Measurements from ENCODE around the gene ZNF487.
"Not testable (repeated sequence)": the region's sequence is repeated elsewhere in the genome, so short reads cannot be mapped to it uniquely, and the experiment has no call there.

The ZNF487 gene

DNA sequence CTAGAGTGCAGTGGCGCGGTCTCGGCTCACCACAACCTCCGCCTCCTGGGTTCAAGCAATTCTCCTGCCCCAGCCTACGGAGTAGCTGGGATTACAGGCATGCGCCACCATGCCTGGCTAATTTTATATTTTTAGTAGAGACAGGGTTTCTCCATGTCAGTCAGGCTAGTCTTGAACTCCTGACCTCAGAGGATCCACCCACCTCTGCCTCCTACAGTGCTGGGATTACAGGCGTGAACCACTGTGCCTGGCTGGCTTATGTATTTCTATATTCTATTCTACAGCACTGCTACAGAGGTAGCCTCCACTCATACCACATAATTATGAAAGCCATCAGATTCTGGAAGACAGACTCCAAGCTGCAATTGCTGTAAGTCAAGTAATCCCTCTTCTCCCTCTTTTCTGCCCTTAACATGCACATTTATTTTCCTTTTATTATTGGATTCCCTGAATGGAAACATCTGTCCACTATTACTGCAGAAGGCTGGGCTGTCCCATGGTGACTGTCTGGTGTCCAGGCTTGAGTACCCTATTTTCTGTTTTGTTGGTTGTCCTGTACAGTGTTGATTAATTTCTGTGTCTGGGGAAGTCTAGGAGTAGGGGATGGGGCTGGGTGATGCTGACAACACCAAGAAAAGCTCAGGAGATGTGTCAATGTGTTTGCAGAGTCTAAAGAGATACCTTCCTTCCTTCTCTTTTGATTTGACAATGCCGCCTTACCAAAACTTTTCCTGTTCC is 5.8 kb upstream of the ZNF487 start:
- no peak overlapping the region for H3K4me3 ChIP-seq (ENCODE audit: low read depth in 1 of 2, low read length in 1 of 2)
- no peaks in the 10 kb centered on the region for H3K27me3 ChIP-seq
- no peaks in the 10 kb centered on the region for H3K9me3 ChIP-seq
- peaks cover 45 to 46% of the 10 kb centered on the region in 2 experiments for H3K4me1 ChIP-seq (ENCODE audit: control insufficient read depth in 1 of 2, insufficient read depth in 1 of 2, low read depth in 1 of 2, low read length in 1 of 2)
- TF ChIP-seq, protein P1, sequence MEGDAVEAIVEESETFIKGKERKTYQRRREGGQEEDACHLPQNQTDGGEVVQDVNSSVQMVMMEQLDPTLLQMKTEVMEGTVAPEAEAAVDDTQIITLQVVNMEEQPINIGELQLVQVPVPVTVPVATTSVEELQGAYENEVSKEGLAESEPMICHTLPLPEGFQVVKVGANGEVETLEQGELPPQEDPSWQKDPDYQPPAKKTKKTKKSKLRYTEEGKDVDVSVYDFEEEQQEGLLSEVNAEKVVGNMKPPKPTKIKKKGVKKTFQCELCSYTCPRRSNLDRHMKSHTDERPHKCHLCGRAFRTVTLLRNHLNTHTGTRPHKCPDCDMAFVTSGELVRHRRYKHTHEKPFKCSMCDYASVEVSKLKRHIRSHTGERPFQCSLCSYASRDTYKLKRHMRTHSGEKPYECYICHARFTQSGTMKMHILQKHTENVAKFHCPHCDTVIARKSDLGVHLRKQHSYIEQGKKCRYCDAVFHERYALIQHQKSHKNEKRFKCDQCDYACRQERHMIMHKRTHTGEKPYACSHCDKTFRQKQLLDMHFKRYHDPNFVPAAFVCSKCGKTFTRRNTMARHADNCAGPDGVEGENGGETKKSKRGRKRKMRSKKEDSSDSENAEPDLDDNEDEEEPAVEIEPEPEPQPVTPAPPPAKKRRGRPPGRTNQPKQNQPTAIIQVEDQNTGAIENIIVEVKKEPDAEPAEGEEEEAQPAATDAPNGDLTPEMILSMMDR (IDR thresholded peaks at IDR 0.05): no peak
- H3K27ac ChIP-seq: peak overlapping the region; percentile 81
- H3K36me3 ChIP-seq: no peaks in the 10 kb centered on the region

- H3K4me3 ChIP-seq (ENCODE audit: low read depth in 1 of 2, low read length in 1 of 2): peak overlapping the region; percentile 92 to 93
- no peaks in the 10 kb centered on the region for H3K27me3 ChIP-seq
- TF ChIP-seq, protein P1 (IDR thresholded peaks at IDR 0.05): no peak
- peak overlapping the region; percentile 98 for H3K27ac ChIP-seq
- H3K4me1 ChIP-seq (ENCODE audit: control insufficient read depth in 1 of 2, insufficient read depth in 1 of 2, low read depth in 1 of 2, low read length in 1 of 2): peaks cover 46 to 62% of the 10 kb centered on the region in 2 experiments
- H3K9me3 ChIP-seq: no peaks in the 10 kb centered on the region
- H3K36me3 ChIP-seq: no peaks in the 10 kb centered on the region
These were observed 395 bp downstream of the ZNF487 start for GRCh38 chr10:43437141-43437870.

DNA sequence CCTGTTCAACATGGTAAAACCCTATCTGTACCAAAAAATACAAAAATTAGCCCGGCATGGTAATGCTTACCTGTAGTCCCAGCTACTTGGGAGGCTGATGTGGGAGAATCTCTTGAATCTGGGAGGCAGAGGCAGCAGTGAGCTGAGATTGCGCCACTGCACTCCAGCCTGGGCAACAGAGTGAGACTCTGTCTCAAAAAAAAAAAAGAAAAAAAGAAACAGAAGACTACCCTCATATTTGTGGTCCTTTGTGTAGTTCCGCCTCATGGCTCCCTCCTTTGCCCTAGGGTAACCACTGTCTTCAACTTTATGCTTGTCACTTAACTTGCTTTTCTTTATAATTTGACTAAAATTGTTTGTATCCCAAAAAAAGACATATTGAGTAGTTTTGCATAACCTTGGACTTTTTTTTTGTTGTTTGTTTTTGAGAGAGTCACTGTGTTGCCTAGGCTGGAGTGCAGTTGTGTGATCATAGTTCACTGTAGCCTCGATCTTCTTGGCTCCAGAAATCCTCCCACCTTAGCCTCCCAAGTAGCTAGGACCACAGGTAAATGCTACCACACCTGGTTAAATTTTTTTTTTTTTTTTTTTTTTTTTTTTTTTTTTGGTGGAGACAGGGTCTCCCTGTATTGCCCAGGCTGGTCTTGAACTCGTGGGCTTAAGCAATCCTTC is 3.7 kb downstream of the ZNF487 start:
- TF ChIP-seq, protein P1 (IDR thresholded peaks at IDR 0.05): no peak
- no peaks in the 10 kb centered on the region for H3K9me3 ChIP-seq
- no peak overlapping the region for H3K4me3 ChIP-seq (ENCODE audit: low read depth in 1 of 2, low read length in 1 of 2)
- H3K36me3 ChIP-seq: no peaks in the 10 kb centered on the region
- H3K4me1 ChIP-seq (ENCODE audit: control insufficient read depth in 1 of 2, insufficient read depth in 1 of 2, low read depth in 1 of 2, low read length in 1 of 2): peaks cover 30 to 42% of the 10 kb centered on the region in 2 experiments
- H3K27me3 ChIP-seq: no peaks in the 10 kb centered on the region
- peak overlapping the region; percentile 98 for H3K27ac ChIP-seq

GRCh38 chr10:43444323-43444722 is 7.4 kb downstream of the ZNF487 start:
- TF ChIP-seq, protein P1 (IDR thresholded peaks at IDR 0.05): no peak
- no peaks in the 10 kb centered on the region for H3K9me3 ChIP-seq
- no peak overlapping the region for H3K4me3 ChIP-seq (ENCODE audit: low read depth in 1 of 2, low read length in 1 of 2)
- no peaks in the 10 kb centered on the region for H3K36me3 ChIP-seq
- H3K4me1 ChIP-seq (ENCODE audit: control insufficient read depth in 1 of 2, insufficient read depth in 1 of 2, low read depth in 1 of 2, low read length in 1 of 2): peaks cover 13 to 20% of the 10 kb centered on the region in 2 experiments
- no peak overlapping the region for H3K27ac ChIP-seq
- no peaks in the 10 kb centered on the region for H3K27me3 ChIP-seq

DNA sequence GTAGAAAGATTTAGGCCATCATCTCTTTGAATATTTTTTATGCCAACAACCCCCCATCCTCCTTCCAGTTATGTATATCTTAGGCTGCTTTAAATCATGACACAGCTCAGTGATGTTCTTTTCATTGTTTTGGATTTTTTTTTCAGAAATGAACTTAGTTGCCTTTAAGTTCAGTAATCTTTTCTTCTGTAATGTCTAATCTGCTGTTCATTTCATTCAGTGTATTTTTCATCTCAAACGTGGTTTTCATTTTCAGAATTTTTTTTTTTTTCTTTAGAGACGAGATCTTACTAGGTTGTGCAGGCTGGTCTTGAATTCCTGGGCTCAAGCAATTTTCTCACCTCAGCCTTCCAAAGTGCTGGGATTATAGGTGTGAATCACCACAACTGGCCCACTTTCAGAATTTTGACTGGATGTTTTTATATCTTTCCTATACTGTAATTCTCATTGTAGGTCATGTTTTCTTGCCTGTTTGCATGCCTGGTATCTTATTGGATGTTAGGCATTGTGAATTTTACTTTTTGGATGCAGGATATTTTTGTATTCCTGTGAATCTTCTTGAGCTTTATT is 8.1 kb downstream of the ZNF487 start:
- no peaks in the 10 kb centered on the region for H3K36me3 ChIP-seq
- H3K4me3 ChIP-seq (ENCODE audit: low read depth in 1 of 2, low read length in 1 of 2): no peak overlapping the region
- peaks cover 6 to 14% of the 10 kb centered on the region in 2 experiments for H3K4me1 ChIP-seq (ENCODE audit: control insufficient read depth in 1 of 2, insufficient read depth in 1 of 2, low read depth in 1 of 2, low read length in 1 of 2)
- H3K9me3 ChIP-seq: no peaks in the 10 kb centered on the region
- TF ChIP-seq, protein P1 (IDR thresholded peaks at IDR 0.05): no peak
- H3K27me3 ChIP-seq: no peaks in the 10 kb centered on the region
- H3K27ac ChIP-seq: no peak overlapping the region

DNA sequence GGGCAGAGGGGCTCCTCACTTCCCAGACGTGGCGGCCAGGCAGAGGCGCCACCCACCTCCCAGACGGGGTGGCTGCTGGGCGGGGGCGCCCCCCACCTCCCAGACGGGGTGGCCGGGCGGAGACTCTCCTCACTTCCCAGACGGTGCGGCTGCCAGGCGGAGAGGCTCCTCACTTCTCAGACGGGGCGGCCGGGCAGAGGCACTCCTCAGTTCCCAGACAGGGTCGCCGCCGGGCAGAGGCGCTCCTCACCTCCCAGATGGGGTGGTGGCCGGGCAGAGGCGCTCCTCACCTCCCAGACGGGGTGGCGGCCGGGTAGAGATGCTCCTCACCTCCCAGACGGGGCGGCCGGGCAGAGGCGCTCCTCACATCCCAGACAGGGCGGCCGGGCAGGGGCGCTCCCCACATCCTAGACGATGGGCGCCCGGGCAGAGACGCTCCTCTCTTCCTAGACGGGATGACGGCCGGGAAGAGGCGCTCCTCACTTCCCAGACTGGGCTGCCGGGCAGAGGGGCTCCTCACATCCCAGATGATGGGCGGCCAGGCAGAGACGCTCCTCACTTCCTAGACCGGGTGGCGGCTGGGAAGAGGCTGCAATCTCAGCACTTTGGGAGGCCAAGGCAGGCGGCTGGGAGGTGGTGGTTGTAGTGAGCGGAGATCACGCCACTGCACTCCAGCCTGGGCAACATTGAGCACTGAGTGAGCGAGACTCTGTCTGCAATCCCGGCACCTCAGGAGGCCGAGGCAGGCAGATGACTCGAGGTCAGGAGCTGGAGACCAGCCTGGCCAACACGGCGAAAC is 9.5 kb downstream of the ZNF487 start:
- not testable (repeated sequence) for H3K36me3 ChIP-seq; H3K27me3 ChIP-seq; H3K27ac ChIP-seq; H3K4me3 ChIP-seq (ENCODE audit: low read depth in 1 of 2, low read length in 1 of 2); H3K9me3 ChIP-seq
- peaks cover 7 to 11% of the 10 kb centered on the region in 2 experiments for H3K4me1 ChIP-seq (ENCODE audit: control insufficient read depth in 1 of 2, insufficient read depth in 1 of 2, low read depth in 1 of 2, low read length in 1 of 2)
